Stimulated activated CD8-positive, alpha-beta memory T cell treated with anti-CD3 and anti-CD28 coated beads, Interleukin-4, amount 100 ng/mL, for 4 hours (primary cell): ENCODE data around the gene ERP44.
"Not testable (repeated sequence)": the region's sequence is repeated elsewhere in the genome, so short reads cannot be mapped to it uniquely, and the experiment has no call there.

Experiments
- DNase-seq, 2 donors: peaks; one replicate each; pipeline ENCODE4 v3.0.0-alpha.2; 2020; ENCODE audit warnings: low read depth in 2 of 2, low spot score in 1 of 2

The ERP44 gene

DNA sequence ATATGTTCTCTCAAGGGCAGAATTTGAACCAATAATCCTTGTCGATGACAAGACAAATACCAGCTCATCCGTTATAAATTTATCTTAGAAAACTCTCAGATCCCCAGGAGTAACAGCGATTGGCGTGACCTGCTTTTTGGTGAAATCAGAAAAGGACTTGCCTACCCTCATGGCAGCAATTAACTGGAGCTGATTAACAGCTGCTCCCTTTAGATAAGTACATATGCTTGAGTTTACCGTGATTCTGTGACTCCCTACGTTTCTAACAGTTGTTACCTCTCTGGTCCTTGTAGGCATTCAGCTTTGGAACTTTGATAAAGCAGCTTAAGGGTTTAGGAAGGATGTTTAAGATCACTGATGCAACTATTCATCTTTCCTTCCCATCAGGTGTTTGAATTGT, 2.8 kb upstream of the ERP44 start:
- no peak for DNase-seq

DNA sequence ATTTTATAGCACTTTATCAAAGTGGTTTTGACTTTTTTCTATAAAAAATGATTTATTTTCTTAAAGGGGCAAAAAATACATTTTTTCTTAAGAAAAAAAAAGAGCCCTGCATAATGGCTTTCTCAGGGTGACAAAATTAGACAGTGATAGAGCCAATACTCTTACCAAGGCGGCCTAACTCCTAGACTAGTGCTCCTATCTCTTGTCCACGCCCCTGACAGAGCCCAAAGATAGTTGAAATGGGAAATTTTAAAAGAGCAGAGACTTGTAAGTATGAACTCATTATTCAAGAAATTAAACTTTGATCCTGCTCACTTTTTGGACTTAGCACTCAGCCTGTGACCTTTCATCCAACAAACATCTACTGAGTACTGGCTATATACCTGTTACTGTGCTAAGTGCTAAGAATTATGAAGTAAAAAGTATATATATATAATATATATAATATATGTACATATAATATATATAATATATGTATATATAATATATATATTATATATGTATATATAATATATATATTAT, 1.4 kb upstream of the ERP44 start:
- DNase-seq, result no peak

DNA sequence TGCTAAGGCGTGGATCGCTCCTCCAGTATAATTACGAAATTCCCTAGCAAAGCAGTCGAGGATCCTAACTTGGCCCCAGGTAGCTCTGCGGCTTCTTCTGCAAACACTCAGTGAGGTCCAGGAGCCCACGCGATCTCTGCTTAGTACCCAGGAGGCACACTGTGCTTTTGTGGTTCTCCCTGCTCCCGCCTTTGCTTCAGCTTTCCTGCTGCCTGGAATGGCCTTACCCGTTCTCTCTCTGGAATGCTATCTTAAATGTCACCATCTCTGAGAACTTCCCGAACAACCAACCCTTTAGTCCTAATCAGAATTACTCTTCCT, 882 bp upstream of the ERP44 start:
- no peak for DNase-seq

DNA sequence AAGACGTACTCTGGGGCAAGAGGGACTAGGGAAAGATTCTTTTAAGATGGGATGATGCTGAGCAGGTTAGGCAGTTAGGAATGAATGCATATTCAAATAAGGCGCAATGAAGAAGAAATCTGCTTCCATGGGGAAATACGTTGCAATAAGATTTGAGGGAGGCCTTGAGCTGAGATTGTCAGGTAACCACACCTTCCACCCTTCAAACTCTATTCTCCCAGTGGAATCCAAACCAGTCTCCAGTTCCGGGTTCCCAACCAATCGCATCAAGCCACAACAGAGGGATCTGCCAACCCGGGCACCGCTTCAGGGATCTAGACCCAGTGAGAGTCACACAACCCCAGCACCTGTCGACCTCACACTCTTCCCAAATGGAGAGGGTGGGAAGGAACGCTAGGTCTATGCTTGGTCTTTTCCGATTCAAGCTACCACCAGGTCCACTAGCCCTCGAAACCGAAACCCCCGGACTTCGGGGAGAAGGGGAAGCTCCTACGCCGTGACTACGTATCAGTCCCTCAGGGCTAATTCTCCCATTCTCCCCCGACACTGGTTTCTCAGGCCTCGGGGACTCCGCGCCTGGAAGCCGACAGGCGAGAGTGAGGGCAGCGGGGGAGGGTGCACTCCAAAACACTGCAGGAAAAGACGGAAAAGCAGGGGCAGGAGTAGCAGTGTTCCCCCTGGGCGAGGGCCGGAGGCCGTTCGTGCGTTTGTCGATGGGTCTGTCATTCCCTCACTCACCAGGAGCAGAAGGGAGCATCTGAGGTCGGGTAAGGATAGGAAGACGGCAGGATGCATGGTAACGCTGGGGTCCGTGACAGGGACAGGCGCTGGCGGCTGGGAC, 534 bp downstream of the ERP44 start:
- DNase-seq, result no peak

DNA sequence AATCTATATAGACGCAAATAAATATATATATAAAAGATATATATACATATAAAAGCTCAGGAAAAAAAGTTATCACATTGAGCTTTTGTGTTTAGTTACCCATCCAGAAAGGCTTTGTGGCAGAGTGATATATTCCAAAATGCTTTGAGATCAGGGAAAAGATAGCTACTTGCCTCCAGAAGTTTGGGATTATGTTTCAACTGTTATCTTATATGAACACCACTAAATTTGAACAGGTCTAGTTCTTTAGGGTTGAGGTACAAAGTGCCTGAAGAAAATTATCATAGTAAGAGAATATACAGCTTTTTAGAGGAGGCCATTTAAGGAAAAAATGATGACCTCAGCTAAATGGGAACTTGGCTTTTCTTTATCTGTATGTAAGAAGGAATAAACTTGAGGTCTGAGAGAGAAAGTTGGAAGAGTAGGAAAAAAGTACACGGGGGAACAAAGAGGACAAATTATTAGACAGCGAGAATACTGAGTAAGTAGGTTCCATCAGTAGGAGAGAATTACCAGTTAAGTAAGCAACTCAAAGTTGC, 2.4 kb downstream of the ERP44 start:
- no peak for DNase-seq

DNA sequence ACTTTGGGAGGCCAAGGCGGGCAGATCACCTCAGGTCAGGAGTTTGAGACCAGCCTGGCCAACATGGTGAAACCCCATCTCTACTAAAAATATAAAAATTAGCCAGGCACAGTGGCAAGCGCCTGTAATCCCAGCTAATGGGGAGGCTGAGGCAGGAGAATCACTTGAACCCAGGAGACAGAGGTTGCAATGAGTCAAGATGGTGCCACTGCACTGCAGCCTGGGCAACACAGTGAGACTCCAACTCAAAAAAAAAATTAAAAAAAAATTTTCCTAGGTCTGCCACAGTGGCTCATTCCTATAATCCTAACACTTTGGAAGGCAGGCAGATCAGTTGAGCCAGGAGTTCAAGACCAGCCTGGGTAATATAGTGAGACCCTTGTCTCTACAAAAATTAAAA, 4.4 kb downstream of the ERP44 start:
- not testable (repeated sequence) for DNase-seq

DNA sequence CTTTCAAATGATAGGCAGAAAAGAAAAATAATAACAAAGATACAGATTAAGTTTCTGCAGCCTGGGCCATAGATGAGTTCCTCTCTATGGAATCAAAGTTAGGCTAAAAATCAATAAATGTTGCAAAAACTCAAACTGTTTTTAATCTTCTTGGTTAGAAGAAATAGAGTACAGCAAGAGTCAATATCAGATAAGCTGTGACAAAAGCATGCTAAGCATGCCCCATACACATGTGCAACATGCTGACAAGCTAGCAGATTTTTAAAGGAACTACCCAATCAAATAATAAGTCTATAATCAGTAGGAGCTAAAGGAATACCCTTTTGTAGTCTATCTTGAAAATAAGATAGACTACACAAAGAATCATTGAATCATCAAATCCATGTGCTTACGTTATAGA, 6.7 kb downstream of the ERP44 start:
- no peak for DNase-seq

DNA sequence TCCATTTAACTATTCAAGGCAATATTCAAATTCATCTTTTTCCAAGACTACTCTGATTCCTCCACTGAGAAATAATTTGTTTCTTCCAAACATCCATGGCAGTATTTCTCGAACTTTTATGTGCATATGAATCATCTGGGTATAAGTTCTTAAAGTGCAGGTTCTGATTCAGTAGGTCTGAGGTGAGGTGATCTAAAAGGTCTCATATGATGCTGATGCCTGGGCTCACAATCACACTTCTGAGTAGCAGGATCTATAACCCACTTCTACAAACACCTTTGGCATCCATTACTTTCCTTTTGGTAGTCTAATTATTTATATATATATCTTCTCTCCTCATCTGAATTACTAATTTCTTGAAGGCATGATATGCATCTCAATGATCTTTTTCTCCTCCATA, 7.2 kb downstream of the ERP44 start:
- DNase-seq, result no peak

DNA sequence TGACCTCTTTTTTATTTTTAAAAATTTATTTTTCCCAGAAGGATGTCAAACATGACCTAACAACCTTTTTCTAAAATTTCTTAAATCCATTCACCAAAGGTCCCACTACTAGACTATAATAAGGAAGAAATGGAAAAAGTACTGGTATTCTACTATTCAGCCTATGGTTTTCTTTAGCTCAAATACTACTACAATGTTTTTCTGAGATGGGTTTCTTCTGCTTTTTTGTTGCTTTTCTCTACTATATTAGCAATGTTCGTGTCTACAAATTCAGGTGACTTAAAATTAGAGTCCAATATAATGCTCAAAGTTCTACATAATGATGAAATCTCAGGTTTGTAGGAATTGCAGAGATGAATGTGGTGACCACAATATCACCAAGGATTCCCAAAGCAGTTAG, 7.9 kb downstream of the ERP44 start:
- no peak for DNase-seq

DNA sequence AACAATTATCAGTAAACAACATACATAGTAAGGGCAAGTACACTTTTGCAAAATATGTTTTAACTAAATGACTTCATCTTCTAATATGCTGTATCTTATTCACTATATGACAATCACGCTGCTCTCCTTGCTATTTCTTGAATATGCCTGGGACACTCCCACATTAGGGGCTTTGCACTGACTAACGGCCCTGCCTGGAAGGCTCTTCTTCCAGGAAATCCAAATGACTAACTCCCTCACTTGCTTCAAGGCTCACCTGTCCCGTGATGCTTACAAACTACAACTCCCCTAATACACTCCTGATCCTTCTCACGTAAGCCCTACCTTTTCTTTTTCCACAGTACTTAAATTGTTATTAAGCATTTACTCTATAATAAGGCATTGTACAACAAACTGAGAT, 10.6 kb downstream of the ERP44 start:
- no peak for DNase-seq

DNA sequence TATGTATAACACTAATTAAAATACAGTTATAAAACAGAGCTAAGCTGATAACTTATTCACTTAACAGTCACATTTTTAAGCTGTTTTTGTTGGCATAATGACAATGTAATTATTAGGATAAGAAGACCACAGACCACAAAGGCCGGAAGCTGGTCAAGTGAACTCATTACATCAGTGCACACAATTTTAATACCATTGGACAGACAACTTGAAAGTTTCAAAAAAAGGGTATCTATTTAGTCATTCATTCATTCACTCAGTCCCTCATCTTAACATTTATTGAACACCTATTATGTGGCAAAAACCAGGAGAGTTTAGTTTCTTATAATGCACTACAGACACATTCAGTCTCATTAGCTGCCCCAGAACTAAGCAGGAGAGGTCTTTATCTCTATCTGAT, 11.6 kb downstream of the ERP44 start:
- DNase-seq, result no peak

DNA sequence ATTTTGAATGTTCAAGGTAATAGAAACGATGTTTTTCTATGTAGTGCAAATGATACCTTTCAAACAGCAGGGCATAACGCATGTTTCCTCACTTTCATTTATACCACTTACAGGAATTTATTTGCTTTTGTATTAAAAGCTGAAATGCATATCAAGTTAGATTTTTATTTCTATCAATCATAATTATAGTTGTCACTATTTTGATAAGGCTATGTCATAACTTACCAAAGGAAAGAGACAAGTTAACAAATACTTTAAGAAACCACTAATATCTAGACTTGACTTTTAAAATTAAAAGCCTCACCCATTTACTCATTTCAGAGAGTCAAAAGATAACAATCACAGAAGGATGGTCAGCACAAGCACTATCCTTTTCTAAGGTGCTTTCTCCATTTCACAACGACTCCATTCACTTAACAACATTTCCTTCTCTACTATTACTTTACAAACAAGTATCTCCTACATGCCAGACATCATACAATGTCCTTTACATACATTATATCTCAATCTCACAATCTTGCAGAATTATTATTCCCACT, 12.6 kb downstream of the ERP44 start:
- no peak for DNase-seq

DNA sequence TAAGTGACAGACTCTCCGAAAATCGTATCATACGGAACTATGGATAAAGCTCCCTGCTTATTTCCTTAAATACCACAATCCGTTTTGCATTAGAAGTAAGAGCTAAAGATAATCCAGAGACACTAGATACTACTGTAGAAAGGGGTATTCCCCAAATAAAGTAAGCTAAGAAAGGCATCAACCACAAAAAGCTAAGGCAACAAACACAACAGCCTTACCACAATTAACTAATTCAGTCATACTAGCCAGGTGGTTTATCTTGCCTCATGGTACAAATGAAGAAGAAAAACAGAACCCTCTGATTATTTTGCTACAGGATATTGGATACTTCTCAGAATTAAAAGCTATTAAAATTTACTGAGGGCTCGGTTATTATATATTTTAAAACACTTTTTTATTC, 14.1 kb downstream of the ERP44 start:
- DNase-seq, result no peak

DNA sequence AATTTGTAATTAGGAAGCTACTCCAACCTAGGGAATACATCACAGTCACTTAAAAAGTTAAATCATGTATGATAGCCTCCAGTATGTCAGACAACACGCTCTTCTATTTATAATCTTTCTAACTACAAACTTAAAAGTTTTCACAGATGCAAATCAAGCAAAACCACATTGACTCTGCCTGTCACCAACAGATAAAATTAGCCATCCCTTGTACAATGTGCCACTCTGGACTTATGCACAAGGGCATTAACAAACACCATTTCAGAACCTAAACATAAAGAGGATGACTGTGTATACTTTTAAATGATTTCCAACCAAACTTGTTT, 14.7 kb downstream of the ERP44 start:
- DNase-seq, result no peak

DNA sequence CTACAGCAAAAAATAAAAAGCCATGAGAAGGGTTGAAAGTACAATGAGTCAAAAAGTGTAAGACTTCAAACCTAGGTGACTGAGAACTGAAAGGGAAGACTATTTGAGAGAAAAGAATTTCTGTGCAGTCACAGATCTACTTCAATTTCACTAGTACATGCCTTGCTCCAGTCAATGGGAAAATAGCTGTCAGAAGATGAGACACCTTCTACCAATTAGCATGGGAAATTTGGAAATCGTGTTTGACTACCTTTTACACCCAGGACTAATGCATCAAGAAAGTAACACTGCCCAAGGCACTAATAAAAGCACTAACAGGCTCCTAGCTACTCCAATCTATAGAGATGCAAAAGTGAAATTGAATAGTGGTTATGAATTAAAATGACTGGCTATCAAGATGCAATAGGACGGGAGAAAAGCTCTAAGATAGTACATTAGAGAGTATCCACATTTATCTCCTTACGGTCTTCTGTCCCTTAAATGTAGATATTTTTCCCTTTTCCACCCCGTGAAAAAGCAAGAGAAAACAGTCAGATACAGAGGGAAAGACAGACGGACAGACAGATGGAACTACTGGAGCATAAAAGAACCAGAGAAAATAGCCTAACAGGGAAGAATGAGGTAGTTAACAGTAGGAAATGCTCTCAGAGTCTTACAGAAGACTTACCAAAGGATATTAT, 15.2 kb downstream of the ERP44 start:
- DNase-seq, result no peak

DNA sequence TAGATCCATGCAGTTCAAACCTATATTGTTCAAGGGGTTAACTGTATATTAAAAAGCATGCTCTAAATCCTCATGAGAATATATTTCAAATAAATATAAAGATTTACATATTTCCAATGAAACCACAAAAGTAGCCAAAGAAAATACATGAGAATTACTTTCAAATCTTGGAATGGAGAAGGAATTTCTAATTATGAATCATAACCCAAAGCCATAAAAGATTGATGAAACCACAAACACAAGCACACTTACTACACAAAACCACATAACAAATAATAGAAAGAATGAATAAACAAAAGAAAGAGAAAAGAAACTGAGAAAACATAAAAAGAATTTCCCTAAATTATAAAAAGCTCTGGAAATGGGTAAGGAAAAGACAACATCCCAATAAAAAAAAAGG, 16.0 kb downstream of the ERP44 start:
- no peak for DNase-seq

DNA sequence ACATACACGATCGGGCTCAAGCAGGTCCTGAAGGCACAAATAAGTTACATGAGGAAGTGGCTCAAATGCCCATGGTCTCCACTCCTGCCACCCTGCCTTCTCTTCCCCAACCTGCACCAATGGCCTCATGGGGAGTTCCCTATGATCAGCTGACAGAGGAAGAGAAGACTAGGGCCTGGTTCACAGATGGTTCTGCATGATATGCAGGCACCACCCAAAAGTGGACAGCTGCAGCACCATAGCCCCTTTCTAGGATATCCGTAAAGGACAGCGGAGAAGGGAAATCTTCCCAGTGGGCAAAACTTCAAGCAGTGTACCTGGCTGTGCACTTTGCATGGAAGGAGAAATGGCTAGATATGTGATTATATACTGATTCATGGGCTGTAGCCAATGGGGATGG, 22.5 kb downstream of the ERP44 start:
- not testable (repeated sequence) for DNase-seq

DNA sequence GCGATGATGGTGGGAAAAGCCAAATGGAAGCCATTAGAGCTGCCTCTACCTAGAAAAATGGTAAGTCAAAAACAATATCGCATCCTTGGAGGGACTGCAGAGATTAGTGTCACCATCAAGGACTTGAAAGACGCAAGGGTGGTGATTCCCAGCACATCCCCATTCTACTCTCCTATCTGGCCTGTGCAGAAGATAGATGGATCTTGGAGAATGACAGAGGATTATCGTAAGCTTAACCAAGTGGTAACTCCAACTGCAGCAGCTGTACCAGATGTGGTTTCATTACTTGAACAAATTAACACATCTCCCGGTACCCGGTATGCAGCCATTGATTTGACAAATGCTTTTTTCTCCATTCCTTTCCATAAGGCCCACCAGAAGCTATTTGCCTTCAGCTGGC, 23.8 kb downstream of the ERP44 start:
- DNase-seq, result no peak

DNA sequence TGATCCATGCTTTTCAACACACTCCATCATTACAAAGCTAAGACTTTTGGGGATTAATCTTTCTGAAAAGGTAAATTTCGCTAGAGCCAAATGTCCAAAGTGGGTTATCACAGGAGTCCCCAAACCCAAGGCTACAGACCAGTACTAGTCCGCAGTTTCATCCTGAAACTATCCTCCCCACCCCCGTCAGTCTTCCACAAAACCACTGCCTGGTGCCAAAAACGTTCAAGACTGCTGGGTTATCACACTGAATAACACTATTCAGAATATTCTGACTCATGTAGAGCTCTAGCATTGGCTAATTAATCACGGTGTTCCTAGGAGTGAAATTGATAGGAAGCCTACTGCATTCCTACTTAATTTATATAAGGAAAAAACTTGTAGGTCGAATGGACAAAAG, 24.7 kb downstream of the ERP44 start:
- no peak for DNase-seq

DNA sequence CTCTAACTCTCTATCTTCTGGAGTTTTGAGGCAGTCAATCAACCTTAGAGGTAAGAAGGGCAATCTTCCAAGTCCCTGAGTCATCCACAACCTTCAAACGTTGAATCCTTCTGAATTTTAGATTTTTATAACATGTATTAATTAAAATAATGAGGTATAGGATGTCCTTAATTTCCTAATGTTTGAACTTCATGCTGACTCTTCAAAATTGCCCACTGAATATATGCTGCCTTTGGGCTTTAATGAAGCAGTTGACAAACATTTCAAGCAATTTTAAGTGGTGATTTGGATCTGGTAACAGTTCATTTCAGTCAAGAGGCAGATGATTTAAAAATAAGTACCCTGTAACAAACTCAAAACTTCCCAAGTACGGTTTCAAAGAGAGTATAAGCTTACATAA, 26.0 kb downstream of the ERP44 start:
- no peak for DNase-seq

DNA sequence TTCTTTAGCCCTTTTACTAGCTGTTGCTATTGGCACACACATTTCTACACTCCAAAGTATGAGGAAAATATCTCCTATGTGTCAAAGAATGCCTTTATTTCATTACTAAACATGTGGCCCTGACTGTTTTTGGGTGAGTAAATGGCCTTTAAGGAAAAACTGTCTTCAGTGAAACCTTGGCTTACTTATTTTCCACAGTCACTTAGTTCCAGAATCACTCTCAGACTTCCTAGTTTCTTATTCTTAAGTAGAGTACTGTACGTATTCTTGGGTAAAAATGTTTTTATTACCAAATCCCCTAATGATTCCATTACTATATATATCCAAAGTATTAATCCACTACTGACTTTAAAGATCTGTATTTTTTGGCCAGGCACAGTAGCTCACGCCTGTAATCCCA, 27.5 kb downstream of the ERP44 start:
- DNase-seq, result no peak
